Peyer's patch (tissue), 4 donors: Measurements from ENCODE around the gene AQP11.

ENCODE experiments used
- POLR2A ChIP-seq, 2 donors: fragments of 450-650 bp; IDR thresholded peaks; one replicate each; pipeline ENCODE4 v1.5.1; 2017; ENCODE audit warnings: antibody characterized with exemption in 2 of 2, mild to moderate bottlenecking in 2 of 2, moderate library complexity in 2 of 2
- TF ChIP-seq, protein P1 (sequence below), 6 experiments: fragments of 450-650 bp in 4 of 6; fragments of 200-600 bp in 2 of 6; sonication (generic) in 1 of 6; IDR thresholded peaks; one replicate each; pipeline ENCODE4 v1.5.1; 2017 to 2019; ENCODE audit warnings: antibody characterized with exemption in 6 of 6, mild to moderate bottlenecking in 3 of 6, moderate library complexity in 1 of 6

DNA sequence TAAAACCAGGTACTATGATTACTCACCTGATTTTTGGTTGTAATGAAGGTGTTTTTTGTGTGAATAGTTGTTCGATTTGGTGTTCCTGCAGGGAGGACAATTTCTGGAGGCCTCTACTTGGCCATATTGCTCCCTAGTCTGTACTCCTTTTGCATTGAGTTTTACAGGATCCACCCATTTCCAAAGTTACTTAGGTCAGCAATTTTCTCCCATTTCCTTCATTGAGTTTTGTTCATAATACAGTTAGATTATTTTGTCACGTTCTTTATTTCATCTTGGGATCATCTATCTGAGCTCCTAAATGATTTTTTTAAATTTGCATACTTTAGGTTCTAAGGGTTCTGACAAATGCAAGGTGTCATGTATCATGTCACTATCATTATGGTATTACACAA lies 20.1 kb upstream of the AQP11 start:
- TF ChIP-seq, protein P1, sequence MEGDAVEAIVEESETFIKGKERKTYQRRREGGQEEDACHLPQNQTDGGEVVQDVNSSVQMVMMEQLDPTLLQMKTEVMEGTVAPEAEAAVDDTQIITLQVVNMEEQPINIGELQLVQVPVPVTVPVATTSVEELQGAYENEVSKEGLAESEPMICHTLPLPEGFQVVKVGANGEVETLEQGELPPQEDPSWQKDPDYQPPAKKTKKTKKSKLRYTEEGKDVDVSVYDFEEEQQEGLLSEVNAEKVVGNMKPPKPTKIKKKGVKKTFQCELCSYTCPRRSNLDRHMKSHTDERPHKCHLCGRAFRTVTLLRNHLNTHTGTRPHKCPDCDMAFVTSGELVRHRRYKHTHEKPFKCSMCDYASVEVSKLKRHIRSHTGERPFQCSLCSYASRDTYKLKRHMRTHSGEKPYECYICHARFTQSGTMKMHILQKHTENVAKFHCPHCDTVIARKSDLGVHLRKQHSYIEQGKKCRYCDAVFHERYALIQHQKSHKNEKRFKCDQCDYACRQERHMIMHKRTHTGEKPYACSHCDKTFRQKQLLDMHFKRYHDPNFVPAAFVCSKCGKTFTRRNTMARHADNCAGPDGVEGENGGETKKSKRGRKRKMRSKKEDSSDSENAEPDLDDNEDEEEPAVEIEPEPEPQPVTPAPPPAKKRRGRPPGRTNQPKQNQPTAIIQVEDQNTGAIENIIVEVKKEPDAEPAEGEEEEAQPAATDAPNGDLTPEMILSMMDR (IDR thresholded peaks at IDR 0.05), result no peak
- no peak for TF ChIP-seq POLR2A (IDR thresholded peaks at IDR 0.05)
